Iris pigment epithelial cell (primary cell): ENCODE data around the gene HYLS1.
"Not testable (repeated sequence)": the region's sequence is repeated elsewhere in the genome, so short reads cannot be mapped to it uniquely, and the experiment has no call there.

Experiments used
- DNase-seq: peaks from one replicate; pipeline ENCODE4 v3.0.0-alpha.2; 2011; ENCODE audit warnings: low read depth

The HYLS1 gene

GRCh38 chr11:125902927-125903710 lies 15.7 kb downstream of the HYLS1 start, which contains the start of gene PUS3:
Gene PUS3 (minus strand): TSS chr11:125903206. CDS start chr11:125896284, 6,922 bp downstream.
- peak; percentile 85 for DNase-seq

- DNase-seq = no peak
Observed at GRCh38 chr11:125903711-125904659, 16.5 kb downstream of the HYLS1 start, which contains the start of gene DDX25. Gene DDX25 (plus strand): TSS chr11:125904508. CDS start chr11:125904518, 10 bp downstream.

- no peak for DNase-seq
Observed at GRCh38 chr11:125904678-125905077, 17.2 kb downstream of the HYLS1 start.

GRCh38 chr11:125910226-125910849 lies 22.9 kb downstream of the HYLS1 start:
- DNase-seq = no peak

- DNase-seq = not testable (repeated sequence)
Observed at GRCh38 chr11:125914601-125915000, 27.1 kb downstream of the HYLS1 start.

- DNase-seq = no peak
Observed at GRCh38 chr11:125916683-125917347, 29.3 kb downstream of the HYLS1 start.

- DNase-seq = no peak
Observed at GRCh38 chr11:125918140-125918840, 30.8 kb downstream of the HYLS1 start.

GRCh38 chr11:125921042-125921441 lies 33.6 kb downstream of the HYLS1 start:
- DNase-seq = no peak

GRCh38 chr11:125922156-125922555 lies 34.7 kb downstream of the HYLS1 start:
- no peak for DNase-seq

GRCh38 chr11:125923012-125923579 lies 35.6 kb downstream of the HYLS1 start:
- DNase-seq = peak; percentile 70

GRCh38 chr11:125923633-125924032 lies 36.2 kb downstream of the HYLS1 start:
- no peak for DNase-seq

GRCh38 chr11:125924384-125925007 lies 37.0 kb downstream of the HYLS1 start:
- DNase-seq = no peak

- DNase-seq = no peak
Observed at GRCh38 chr11:125925247-125925740, 37.8 kb downstream of the HYLS1 start.

GRCh38 chr11:125925804-125926203 lies 38.3 kb downstream of the HYLS1 start:
- DNase-seq = no peak

- no peak for DNase-seq
Observed at GRCh38 chr11:125926682-125927081, 39.2 kb downstream of the HYLS1 start.

- no peak for DNase-seq
Observed at GRCh38 chr11:125929445-125930075, 42.1 kb downstream of the HYLS1 start.

- DNase-seq = no peak
Observed at GRCh38 chr11:125930076-125930450, 42.6 kb downstream of the HYLS1 start.

GRCh38 chr11:125931116-125931515 lies 43.6 kb downstream of the HYLS1 start:
- no peak for DNase-seq

- no peak for DNase-seq
Observed at GRCh38 chr11:125931668-125932067, 44.2 kb downstream of the HYLS1 start.

- no peak for DNase-seq
Observed at GRCh38 chr11:125932301-125932700, 44.8 kb downstream of the HYLS1 start.
